Chondrocyte (in vitro differentiated cells): ENCODE measurements around the gene MAS1L. TPM values are rescaled to one million over a fixed set of nuclear protein-coding genes. Genes with fewer than 3 reads are reported as not detected.

ENCODE experiments used
- DNase-seq: peaks from one replicate; pipeline ENCODE4 v3.0.0; 2021; ENCODE audit warnings: mixed read lengths, low spot score
- H3K27ac Mint-ChIP-seq: one replicate; pipeline ENCODE4 v1.8.0; 2021; ENCODE audit warnings: mild to moderate bottlenecking, moderate library complexity, mixed read lengths; ENCODE audit not compliant: unreplicated experiment
- H3K27me3 Mint-ChIP-seq: 2 replicates; pipeline ENCODE4 v1.8.0; 2021; ENCODE audit warnings: low read depth, mixed read lengths
- H3K36me3 Mint-ChIP-seq: 2 replicates; pipeline ENCODE4 v1.8.0; 2021; ENCODE audit warnings: low read depth, mixed read lengths
- H3K4me1 Mint-ChIP-seq: 2 replicates; pipeline ENCODE4 v1.8.0; 2021; ENCODE audit warnings: low read depth, mild to moderate bottlenecking, mixed read lengths
- H3K4me3 Mint-ChIP-seq: one replicate; pipeline ENCODE4 v1.8.0; 2021; ENCODE audit warnings: mild to moderate bottlenecking, moderate library complexity, mixed read lengths; ENCODE audit not compliant: unreplicated experiment
- H3K9me3 Mint-ChIP-seq: 2 replicates; pipeline ENCODE4 v1.8.0; 2021; ENCODE audit warnings: low read depth, mixed read lengths
- total RNA-seq: library from RNA; stranded (reverse); gene quantifications from 3 replicates; pipeline ENCODE4 v1.2.1, GENCODE V29; 2021
- TF ChIP-seq, protein P1 (sequence below): fragments of 200-600 bp; sonication (generic); IDR thresholded peaks from 2 replicates; pipeline ENCODE4 v1.5.0; 2021; ENCODE audit warnings: antibody characterized with exemption, mild to moderate bottlenecking, moderate library complexity

The MAS1L gene
- total RNA-seq, 1 donor from 2014 or later, result not detected

DNA sequence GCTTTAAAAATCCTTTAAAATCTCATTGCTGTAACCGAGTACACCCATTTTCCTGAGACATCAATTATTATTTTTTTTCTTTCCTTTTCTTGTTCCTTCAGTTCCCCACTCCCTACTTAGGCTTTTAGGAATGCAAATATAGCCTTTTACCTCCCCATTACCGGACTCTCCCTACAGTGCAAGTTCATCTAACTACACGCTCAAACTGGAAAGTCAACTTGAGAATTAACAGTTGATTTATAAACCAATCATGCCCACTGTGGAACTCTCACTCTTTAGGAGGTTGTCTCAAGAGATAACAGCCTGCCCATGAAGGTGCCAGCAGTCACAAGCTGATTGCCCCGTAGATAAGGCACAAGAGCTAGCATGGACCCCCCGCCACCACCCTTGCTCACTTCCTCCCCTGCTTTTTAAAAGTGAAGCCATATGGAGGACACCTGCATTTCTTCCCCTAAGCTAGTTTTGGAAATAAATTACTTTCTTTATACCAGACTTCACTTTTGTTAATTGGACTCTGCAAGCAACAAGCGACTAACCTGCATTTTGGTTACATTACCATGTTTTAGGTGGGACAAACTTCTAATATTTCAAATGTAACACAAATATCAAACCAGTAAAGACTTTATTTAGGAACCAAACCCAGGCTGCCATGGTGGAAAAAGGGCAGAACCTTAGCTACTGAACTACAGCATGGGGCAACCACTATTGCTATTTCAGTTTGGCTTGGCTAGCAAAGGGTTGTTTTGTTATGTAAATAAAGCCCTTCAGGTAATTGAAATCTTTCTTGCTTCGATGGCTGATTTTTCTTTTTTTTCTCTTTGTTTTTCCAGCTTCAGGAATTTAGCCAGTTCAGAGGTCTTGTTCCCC lies 36.9 kb upstream of the MAS1L start:
- no peak overlapping the region for H3K27ac Mint-ChIP-seq
- no peak for DNase-seq
- H3K4me3 Mint-ChIP-seq, result no peak overlapping the region
- TF ChIP-seq, protein P1, sequence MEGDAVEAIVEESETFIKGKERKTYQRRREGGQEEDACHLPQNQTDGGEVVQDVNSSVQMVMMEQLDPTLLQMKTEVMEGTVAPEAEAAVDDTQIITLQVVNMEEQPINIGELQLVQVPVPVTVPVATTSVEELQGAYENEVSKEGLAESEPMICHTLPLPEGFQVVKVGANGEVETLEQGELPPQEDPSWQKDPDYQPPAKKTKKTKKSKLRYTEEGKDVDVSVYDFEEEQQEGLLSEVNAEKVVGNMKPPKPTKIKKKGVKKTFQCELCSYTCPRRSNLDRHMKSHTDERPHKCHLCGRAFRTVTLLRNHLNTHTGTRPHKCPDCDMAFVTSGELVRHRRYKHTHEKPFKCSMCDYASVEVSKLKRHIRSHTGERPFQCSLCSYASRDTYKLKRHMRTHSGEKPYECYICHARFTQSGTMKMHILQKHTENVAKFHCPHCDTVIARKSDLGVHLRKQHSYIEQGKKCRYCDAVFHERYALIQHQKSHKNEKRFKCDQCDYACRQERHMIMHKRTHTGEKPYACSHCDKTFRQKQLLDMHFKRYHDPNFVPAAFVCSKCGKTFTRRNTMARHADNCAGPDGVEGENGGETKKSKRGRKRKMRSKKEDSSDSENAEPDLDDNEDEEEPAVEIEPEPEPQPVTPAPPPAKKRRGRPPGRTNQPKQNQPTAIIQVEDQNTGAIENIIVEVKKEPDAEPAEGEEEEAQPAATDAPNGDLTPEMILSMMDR, result no peak
- H3K9me3 Mint-ChIP-seq, result no peaks in the 10 kb centered on the region
- no peaks in the 10 kb centered on the region for H3K4me1 Mint-ChIP-seq
- H3K36me3 Mint-ChIP-seq, result no peaks in the 10 kb centered on the region
- H3K27me3 Mint-ChIP-seq, result peaks cover 5% of the 10 kb centered on the region

DNA sequence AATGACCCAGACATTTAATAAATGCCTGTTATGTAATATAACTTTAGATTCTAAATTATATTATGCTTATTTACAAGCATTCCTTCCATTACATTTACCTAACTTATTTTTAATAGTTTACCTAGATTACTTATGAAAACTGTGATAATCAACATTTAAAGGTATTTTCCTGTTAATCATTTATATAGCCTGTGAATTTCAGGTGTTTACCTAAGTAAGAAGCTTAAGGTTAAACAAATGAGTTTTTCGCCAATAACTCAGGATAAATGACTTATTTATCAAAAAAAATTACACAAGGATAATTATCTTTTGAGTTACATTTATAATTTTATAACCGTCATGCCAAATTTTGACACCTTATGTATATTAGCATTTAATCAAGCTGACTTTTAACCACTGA lies 36.3 kb upstream of the MAS1L start:
- TF ChIP-seq, protein P1, result no peak
- H3K9me3 Mint-ChIP-seq, result no peaks in the 10 kb centered on the region
- H3K27me3 Mint-ChIP-seq, result peaks cover 5% of the 10 kb centered on the region
- H3K36me3 Mint-ChIP-seq, result no peaks in the 10 kb centered on the region
- no peak overlapping the region for H3K4me3 Mint-ChIP-seq
- no peak for DNase-seq
- no peaks in the 10 kb centered on the region for H3K4me1 Mint-ChIP-seq
- H3K27ac Mint-ChIP-seq, result no peak overlapping the region

DNA sequence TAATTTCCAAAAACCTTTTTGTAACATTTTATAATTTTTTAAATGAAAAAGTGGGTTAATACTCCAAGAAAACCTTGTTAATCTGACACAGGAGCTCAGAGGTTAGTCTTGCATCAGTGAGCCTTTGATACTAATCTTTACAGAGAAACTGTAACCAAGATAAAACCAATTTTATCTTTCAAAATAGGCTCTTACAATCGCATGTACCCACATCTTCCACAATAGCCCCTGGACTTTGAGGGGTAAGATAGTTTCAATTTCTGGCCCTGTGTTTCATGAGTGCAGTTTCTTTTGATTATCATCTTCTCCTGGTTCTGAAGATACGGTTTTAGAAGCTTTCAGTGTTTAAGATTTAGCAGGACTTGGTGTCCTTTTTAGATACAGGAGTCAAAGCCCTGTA lies 34.5 kb upstream of the MAS1L start:
- H3K36me3 Mint-ChIP-seq, result no peaks in the 10 kb centered on the region

DNA sequence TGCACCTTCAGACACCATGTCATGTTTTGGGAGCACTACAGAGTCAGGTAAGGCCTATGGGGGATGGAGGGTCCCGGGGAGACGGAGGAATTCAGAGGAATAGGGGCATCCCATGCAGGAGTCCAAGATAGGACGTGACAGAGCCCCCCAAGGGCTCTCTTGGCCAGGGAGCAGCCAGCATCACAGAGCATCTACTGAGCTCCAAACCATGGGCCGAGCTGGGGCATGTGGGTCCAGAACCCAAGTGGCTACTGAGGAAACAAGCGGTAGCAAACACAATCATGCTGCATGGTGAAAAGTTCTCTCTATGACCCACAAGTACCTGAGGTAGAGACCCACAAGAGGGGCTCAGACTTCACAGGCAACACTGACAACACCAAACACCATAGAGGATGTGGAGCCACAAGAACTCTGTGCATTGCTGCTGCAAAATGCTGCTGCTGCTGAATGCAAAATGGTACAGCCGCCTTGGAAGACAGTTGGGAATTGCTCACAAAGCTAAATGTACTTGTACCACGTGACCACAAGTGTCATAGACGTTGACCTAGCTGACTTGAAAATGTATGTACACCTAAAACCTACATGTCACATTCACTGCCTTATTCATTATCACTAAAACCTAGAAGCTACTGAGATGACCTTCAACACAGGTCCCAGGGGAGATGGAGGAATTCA lies 33.4 kb upstream of the MAS1L start:
- H3K9me3 Mint-ChIP-seq, result peaks cover 7% of the 10 kb centered on the region
- H3K36me3 Mint-ChIP-seq, result no peaks in the 10 kb centered on the region
- DNase-seq, result no peak
- H3K4me1 Mint-ChIP-seq, result peaks cover 3% of the 10 kb centered on the region
- TF ChIP-seq, protein P1, result no peak
- H3K27ac Mint-ChIP-seq, result no peak overlapping the region
- H3K4me3 Mint-ChIP-seq, result no peak overlapping the region
- peaks cover 5% of the 10 kb centered on the region for H3K27me3 Mint-ChIP-seq

More for the DNA sequence above, 34.5 kb upstream of the MAS1L start:
- Mint-ChIP-seq H3K4me3 (no peak overlapping the region), H3K27me3 (peaks cover 5% of the 10 kb centered on the region), H3K27ac (no peak overlapping the region), H3K9me3 (no peaks in the 10 kb centered on the region), H3K4me1 (no peaks in the 10 kb centered on the region)
- DNase-seq, result no peak
- TF ChIP-seq, protein P1, result no peak

DNA sequence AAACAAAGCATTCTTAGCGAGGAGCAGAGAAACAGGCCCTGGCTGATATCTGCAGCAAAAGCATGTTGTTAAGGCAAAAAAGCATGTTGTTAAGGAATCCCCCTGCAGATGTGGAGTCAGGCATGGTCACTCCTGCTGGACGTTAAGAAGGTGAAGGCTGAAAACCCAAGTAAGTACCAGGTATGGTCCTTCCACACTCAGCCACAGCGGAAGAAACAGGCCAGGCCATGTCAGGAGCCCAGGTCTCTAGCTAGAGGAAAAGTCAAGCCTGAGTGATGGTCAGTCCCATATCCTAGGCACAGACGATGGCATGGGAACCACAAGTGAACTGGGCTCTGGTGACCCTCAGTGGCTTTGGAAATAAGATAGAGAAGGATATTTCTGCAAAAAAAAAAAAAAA lies 32.5 kb upstream of the MAS1L start:
- Mint-ChIP-seq H3K4me1 (peaks cover 7% of the 10 kb centered on the region), H3K4me3 (no peak overlapping the region), H3K27ac (no peak overlapping the region), H3K9me3 (peaks cover 10% of the 10 kb centered on the region), H3K27me3 (peaks cover 3% of the 10 kb centered on the region), H3K36me3 (no peaks in the 10 kb centered on the region)
- TF ChIP-seq, protein P1, result no peak
- DNase-seq, result no peak
